HepG2 (cell line): ENCODE data around the gene IL17RB. TPM values are rescaled to one million over a fixed set of nuclear protein-coding genes. Genes with fewer than 3 reads are reported as not detected.
A peak's percentile ranks its signal among the peaks of the same experiment; 100 is the strongest.

Source experiments
- ATAC-seq: fragments of 200-7000 bp; cut with Tn5 transposase; 3 replicates; pipeline ENCODE4 v1.9.1; 2020; ENCODE audit warnings: mild to moderate bottlenecking, moderate library complexity
- BruUV-seq: library from RNA; stranded (reverse); fragments of 400-500 nt; replicated peaks from 2 replicates; lab custom pipeline; 2021; lab: Mats Ljungman, UMichigan
- CTCF ChIA-PET: fragments of 300-600 bp; formaldehyde crosslinking; extraction: SDS; loops from one replicate; lab custom pipeline; 2021; ENCODE audit warnings: low total read pairs, inconsistent platforms, low intra/inter-chr PET ratio; lab: Yijun Ruan, JAX
- POLR2A ChIA-PET: fragments of 350-600 bp; sonication (Branson Sonifier 250); formaldehyde crosslinking; loops from one replicate; lab custom pipeline; 2020; ENCODE audit warnings: antibody characterized with exemption, inconsistent platforms; lab: Yijun Ruan, JAX
- DNase-seq: peaks from one replicate; pipeline ENCODE4 v3.0.0-alpha.2; 2015; ENCODE audit warnings: low spot score
- FAIRE-seq: peaks from 3 replicates; lab custom pipeline; 2011; peaks lifted over from hg19 to GRCh38; lab: Jason Lieb, UNC
- H2AFZ ChIP-seq: one replicate; pipeline ENCODE4 v1.6.1; 2011; ENCODE audit warnings: low read length, inconsistent platforms
- H3K27ac ChIP-seq: fragments of 300-600 bp; 3 replicates; pipeline ENCODE4 v1.8.0; 2011; ENCODE audit warnings: mixed run types, mild to moderate bottlenecking, mixed read lengths, low read length, inconsistent platforms; ENCODE audit not compliant: insufficient read depth; ENCODE audit errors: extremely low read length
- H3K27me3 ChIP-seq, 2 experiments: fragments of 200-600 bp in 1 of 2; 2 replicates in 1 of 2; 3 replicates in 1 of 2; pipeline versions ENCODE4 v1.6.0 to v1.8.0; 2011; ENCODE audit warnings: low read length in 2 of 2, mild to moderate bottlenecking in 2 of 2, moderate library complexity in 2 of 2, inconsistent platforms in 1 of 2; ENCODE audit not compliant: insufficient read depth in 2 of 2, control insufficient read depth in 1 of 2
- H3K36me3 ChIP-seq, 2 experiments: fragments of 200-600 bp in 1 of 2; replicated peaks in 1 of 2; 2 replicates in 1 of 2; 3 replicates in 1 of 2; pipeline versions ENCODE4 v1.5.1 to v1.8.0; 2011; ENCODE audit warnings: low read length in 2 of 2, inconsistent platforms in 1 of 2; ENCODE audit not compliant: insufficient read depth in 2 of 2, control insufficient read depth in 1 of 2
- H3K4me1 ChIP-seq: 2 replicates; pipeline ENCODE4 v1.5.1; 2012; ENCODE audit warnings: low read length, inconsistent platforms; ENCODE audit not compliant: insufficient read depth
- H3K4me2 ChIP-seq: 2 replicates; pipeline ENCODE4 v1.6.0; 2011; ENCODE audit warnings: low read depth, low read length, inconsistent platforms
- H3K4me3 ChIP-seq, 3 experiments: fragments of 200-600 bp in 1 of 3; sonication (generic), shearing (Covaris generic) in 1 of 3; replicated peaks in 1 of 3; 2 replicates each; pipeline ENCODE4 v1.5.1; 2011 to 2016; ENCODE audit warnings: low read length in 3 of 3, inconsistent platforms in 2 of 3, low read depth in 2 of 3, mild to moderate bottlenecking in 2 of 3, control low read depth in 1 of 3, mixed read lengths in 1 of 3; ENCODE audit not compliant: insufficient read depth in 1 of 3
- H3K79me2 ChIP-seq: one replicate; pipeline ENCODE4 v1.6.1; 2011; ENCODE audit warnings: low read length, inconsistent platforms; ENCODE audit not compliant: insufficient read depth
- H3K9ac ChIP-seq: 2 replicates; pipeline ENCODE4 v1.6.0; 2011; ENCODE audit warnings: mild to moderate bottlenecking, low read depth, low read length, inconsistent platforms; ENCODE audit not compliant: insufficient read depth
- H3K9me3 ChIP-seq: 2 replicates; pipeline ENCODE4 v1.5.1; 2012; ENCODE audit warnings: mild to moderate bottlenecking, low read length
- H4K20me1 ChIP-seq: 2 replicates; pipeline ENCODE4 v1.6.0; 2011; ENCODE audit warnings: inconsistent platforms, mild to moderate bottlenecking, low read length, moderate library complexity; ENCODE audit not compliant: insufficient read depth
- CEBPB ChIP-seq: IDR thresholded peaks from 2 replicates; pipeline ENCODE4 v1.6.1; 2011; ENCODE audit warnings: low read depth, low read length, improper control_type of control experiment, borderline replicate concordance
- CREM ChIP-seq, 2 experiments: sonication (generic) in 1 of 2; formaldehyde crosslinking in 1 of 2; IDR thresholded peaks; 2 replicates each; pipeline versions ENCODE4 v1.4.0 to v1.6.1; 2016 to 2020; ENCODE audit warnings: antibody characterized with exemption in 1 of 2, mild to moderate bottlenecking in 1 of 2, missing genetic modification reagents in 1 of 2
- GZF1 ChIP-seq: sonication (generic); formaldehyde crosslinking; IDR thresholded peaks from 2 replicates; pipeline ENCODE4 v1.5.1; 2020; ENCODE audit warnings: mild to moderate bottlenecking, missing genetic modification reagents
- HNF1A ChIP-seq, 2 experiments: sonication (generic) in 1 of 2; formaldehyde crosslinking in 1 of 2; IDR thresholded peaks; 2 replicates each; pipeline versions ENCODE4 v1.4.0 to v1.6.1; 2016 to 2020; ENCODE audit warnings: borderline replicate concordance in 1 of 2, low read depth in 1 of 2, mild to moderate bottlenecking in 1 of 2, missing genetic modification reagents in 1 of 2
- IKZF1 ChIP-seq: fragments of 450-650 bp; IDR thresholded peaks from 2 replicates; pipeline ENCODE4 v1.7.1; 2016
- ISX ChIP-seq: sonication (generic); formaldehyde crosslinking; conservative IDR thresholded peaks from 2 replicates; pipeline ENCODE4 v1.5.0; 2020; ENCODE audit warnings: missing genetic modification reagents
- KLF11 ChIP-seq: IDR thresholded peaks from 2 replicates; pipeline ENCODE4 v1.6.1; 2016; ENCODE audit warnings: missing compliant biosample characterization
- PLSCR1 ChIP-seq: sonication (generic); formaldehyde crosslinking; IDR thresholded peaks from 2 replicates; pipeline ENCODE4 v1.5.0; 2020; ENCODE audit warnings: missing genetic modification reagents, mild to moderate bottlenecking, borderline replicate concordance
- PRPF4 ChIP-seq: fragments of 200-400 bp; formaldehyde crosslinking; IDR thresholded peaks from 2 replicates; pipeline ENCODE4 v1.6.1; 2016; ENCODE audit warnings: low read length, low read depth; ENCODE audit not compliant: poor library complexity, severe bottlenecking
- RFX5 ChIP-seq: IDR thresholded peaks from 2 replicates; pipeline ENCODE4 v1.6.1; 2011; ENCODE audit warnings: low read depth, low read length, improper control_type of control experiment
- SP5 ChIP-seq: IDR thresholded peaks from 2 replicates; pipeline ENCODE4 v1.6.1; 2016; ENCODE audit warnings: low read depth, borderline replicate concordance
- SPEN ChIP-seq: sonication (generic); formaldehyde crosslinking; IDR thresholded peaks from 2 replicates; pipeline ENCODE4 v1.5.1; 2020; ENCODE audit warnings: low read depth, mild to moderate bottlenecking, missing genetic modification reagents
- STAT5B ChIP-seq: sonication (generic); formaldehyde crosslinking; IDR thresholded peaks from 2 replicates; pipeline ENCODE4 v1.4.0; 2020; ENCODE audit warnings: missing genetic modification reagents
- ZC3H4 ChIP-seq: sonication (generic); formaldehyde crosslinking; IDR thresholded peaks from 2 replicates; pipeline ENCODE4 v1.4.0; 2020; ENCODE audit warnings: missing genetic modification reagents, borderline replicate concordance
- ZNF496 ChIP-seq: sonication (generic); formaldehyde crosslinking; IDR thresholded peaks from 2 replicates; pipeline ENCODE4 v1.8.1; 2023; ENCODE audit warnings: mild to moderate bottlenecking, moderate library complexity, missing genetic modification reagents; ENCODE audit not compliant: insufficient replicate concordance
- ZNF530 ChIP-seq: sonication (generic); formaldehyde crosslinking; IDR thresholded peaks from 2 replicates; pipeline ENCODE4 v1.5.0; 2020; ENCODE audit warnings: low read depth, mild to moderate bottlenecking, missing genetic modification reagents
- ZNF549 ChIP-seq: sonication (generic); formaldehyde crosslinking; IDR thresholded peaks from 2 replicates; pipeline ENCODE4 v1.5.0; 2020; ENCODE audit warnings: missing genetic modification reagents
- ZNF570 ChIP-seq: sonication (generic); formaldehyde crosslinking; IDR thresholded peaks from 2 replicates; pipeline ENCODE4 v1.4.0; 2020; ENCODE audit warnings: mild to moderate bottlenecking, missing genetic modification reagents, borderline replicate concordance
- ZNF850 ChIP-seq: sonication (generic); formaldehyde crosslinking; conservative IDR thresholded peaks from 2 replicates; pipeline ENCODE4 v1.9.0; 2021; ENCODE audit warnings: mild to moderate bottlenecking, missing genetic modification reagents
- WGBS: methylation state at CpG from one replicate; pipeline ENCODE4 v1.1.6; 2017; ENCODE audit warnings: low lambda C conversion rate; 5-methylcytosine and 5-hydroxymethylcytosine counted together
- in situ Hi-C: cut with HindIII; loops from 2 replicates; pipeline ENCODE4 v1.10.0; 2017; ENCODE audit warnings: low pct_unique_long_range_greater_than_20kb; ENCODE audit not compliant: extremely low pct_ligation_motif_present
- intact Hi-C: fragments of 100-400 bp; cut with micrococcal nuclease; formaldehyde crosslinking; loops from one replicate; pipeline ENCODE4 v1.10.0; 2022; ENCODE audit not compliant: unreplicated experiment
- polyA plus RNA-seq, 8 experiments: library from polyadenylated mRNA; depleted of rRNA in 3 of 8; stranded (reverse) in 7 of 8; unstranded in 1 of 8; fragments of >200 nt; fragmentation: Illumina TruSeq in 4 of 8; extraction: Trizol in 4 of 8; gene quantifications; 2 replicates each; pipeline versions ENCODE4 v1.2.1 to v1.2.3, GENCODE V29; 2011 to 2016; ENCODE audit warnings: low read depth in 4 of 8, missing spikeins in 1 of 8, mixed read lengths in 1 of 8; ENCODE audit not compliant: insufficient read depth in 1 of 8
- total RNA-seq, 5 experiments: library from RNA; depleted of rRNA; stranded (reverse); fragments of >200 nt; fragmentation: Illumina TruSeq; extraction: Trizol; gene quantifications; 2 replicates each; pipeline ENCODE4 v1.2.3, GENCODE V29; 2016; ENCODE audit warnings: low read depth in 1 of 5
- TF ChIP-seq, protein P1 (sequence below): sonication (generic); formaldehyde crosslinking; IDR thresholded peaks from 2 replicates; pipeline ENCODE4 v1.4.0; 2020; ENCODE audit warnings: missing genetic modification reagents, low read depth, mild to moderate bottlenecking, borderline replicate concordance

Gene IL17RB
- total and polyA plus RNA-seq, 2 of the 13 experiments (the other 11 are each of a cell fraction or from before 2014, with no cell fraction given) = 130 to 190 TPM

- no peaks in the 10 kb centered on the region for H3K79me2 ChIP-seq
- DNase-seq = no peak
- 0 out of 2 replicates have a peak, but pooled peaks cover 2% of the 10 kb centered on the region for H4K20me1 ChIP-seq
- CTCF ChIA-PET = no interaction called here
- TF ChIP-seq HNF1A (IDR thresholded peaks at IDR 0.05; ENCODE audit: low read depth) (no peak), HNF1A (CRISPR knock-in tag; IDR thresholded peaks at IDR 0.05; ENCODE audit: borderline replicate concordance) (no peak), IKZF1 (no peak), PRPF4 (no peak), ZNF496 (no peak), ZNF570 (CRISPR knock-in tag) (no peak), KLF11 (no peak), ZNF530 (CRISPR knock-in tag) (no peak), PLSCR1 (CRISPR knock-in tag) (no peak), SP5 (CRISPR knock-in tag) (no peak), ZNF549 (CRISPR knock-in tag) (no peak), RFX5 (no peak), SPEN (CRISPR knock-in tag) (no peak), CEBPB (no peak), CREM (IDR thresholded peaks at IDR 0.05) (no peak), CREM (CRISPR knock-in tag; IDR thresholded peaks at IDR 0.05) (no peak), ISX (CRISPR knock-in tag) (no peak), ZC3H4 (CRISPR knock-in tag) (no peak), GZF1 (CRISPR knock-in tag) (no peak), ZNF850 (no peak), STAT5B (no peak)
- TF ChIP-seq, protein P1, sequence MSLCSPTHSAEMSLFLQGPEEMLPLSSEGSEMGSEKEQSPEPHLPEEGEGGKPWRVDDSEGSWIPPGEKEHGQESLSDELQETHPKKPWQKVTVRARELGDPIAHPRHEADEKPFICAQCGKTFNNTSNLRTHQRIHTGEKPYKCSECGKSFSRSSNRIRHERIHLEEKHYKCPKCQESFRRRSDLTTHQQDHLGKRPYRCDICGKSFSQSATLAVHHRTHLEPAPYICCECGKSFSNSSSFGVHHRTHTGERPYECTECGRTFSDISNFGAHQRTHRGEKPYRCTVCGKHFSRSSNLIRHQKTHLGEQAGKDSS = no peak
- no peak overlapping the region for H3K4me3 ChIP-seq
- H2AFZ ChIP-seq = no peak overlapping the region
- no peak overlapping the region for H3K9ac ChIP-seq
- H3K4me2 ChIP-seq = no peak overlapping the region
- H3K36me3 ChIP-seq = peaks cover 21 to 49% of the 10 kb centered on the region in 2 experiments
- H3K9me3 ChIP-seq = no peaks in the 10 kb centered on the region
- in situ Hi-C loops = no loop called here
- H3K27ac ChIP-seq = no peak overlapping the region
- peak; percentile 34 for ATAC-seq
- BruUV-seq = no TSS peak
- peaks cover 29% of the 10 kb centered on the region for H3K4me1 ChIP-seq
- WGBS = 38% methylated on average over 1 of the region's 1 CpG
- no peaks in the 10 kb centered on the region for H3K27me3 ChIP-seq
- intact Hi-C loops = no loop called here
- POLR2A ChIA-PET = interaction anchor here (0.8 to 5.5 kb wide), 2 partner anchors 18 to 21 kb away, joined by 3 to 32 read pairs; no protein-coding TSS in a partner anchor
- no peak for FAIRE-seq
These were observed 16.8 kb downstream of the IL17RB start for GRCh38 chr3:53863145-53863544.
